CMK (cell line): ENCODE results near the gene FAM163A.
"Not testable (repeated sequence)": the region's sequence is repeated elsewhere in the genome, so short reads cannot be mapped to it uniquely, and the experiment has no call there.

Experiments
- DNase-seq: peaks from one replicate; pipeline ENCODE4 v3.0.0-alpha.2; 2010; ENCODE audit warnings: low read depth

The FAM163A gene

DNA sequence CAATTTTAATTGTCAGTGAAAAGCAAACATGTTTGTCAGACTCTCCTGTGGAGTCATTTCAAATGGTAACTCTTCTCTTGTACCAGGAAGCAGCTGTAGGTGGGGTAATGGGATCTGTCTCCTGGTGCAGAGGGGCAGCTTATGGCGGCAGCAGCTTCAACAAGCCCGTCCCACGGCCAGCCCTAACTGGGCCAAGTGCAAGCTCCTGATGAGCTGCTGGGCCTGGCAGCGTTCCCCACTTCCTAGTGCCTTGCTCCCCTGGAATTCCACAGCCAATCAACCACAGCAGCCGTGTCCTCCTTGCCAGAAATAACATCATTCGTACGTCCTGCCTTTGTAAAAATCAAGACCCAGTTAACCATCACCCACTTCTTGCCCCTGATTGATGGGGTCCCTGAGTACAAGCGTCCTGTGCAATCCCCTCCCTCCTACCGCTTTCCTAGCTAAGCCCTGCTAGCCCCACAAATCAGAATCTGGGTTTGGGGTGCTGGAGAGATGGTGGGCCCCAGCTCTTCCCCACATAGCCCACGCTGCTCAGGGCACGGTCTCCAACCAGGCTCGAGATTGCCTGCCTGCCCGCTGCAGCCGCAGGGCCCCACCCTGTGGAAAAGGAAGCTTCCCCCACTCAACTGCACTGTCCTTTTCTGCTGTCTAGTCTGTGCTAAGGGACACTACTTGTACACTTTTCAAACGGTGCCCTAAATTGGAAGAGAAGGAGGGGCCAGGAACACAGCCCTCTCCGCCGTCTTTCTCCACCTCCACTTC lies 73.3 kb downstream of the FAM163A start:
- no peak for DNase-seq

DNA sequence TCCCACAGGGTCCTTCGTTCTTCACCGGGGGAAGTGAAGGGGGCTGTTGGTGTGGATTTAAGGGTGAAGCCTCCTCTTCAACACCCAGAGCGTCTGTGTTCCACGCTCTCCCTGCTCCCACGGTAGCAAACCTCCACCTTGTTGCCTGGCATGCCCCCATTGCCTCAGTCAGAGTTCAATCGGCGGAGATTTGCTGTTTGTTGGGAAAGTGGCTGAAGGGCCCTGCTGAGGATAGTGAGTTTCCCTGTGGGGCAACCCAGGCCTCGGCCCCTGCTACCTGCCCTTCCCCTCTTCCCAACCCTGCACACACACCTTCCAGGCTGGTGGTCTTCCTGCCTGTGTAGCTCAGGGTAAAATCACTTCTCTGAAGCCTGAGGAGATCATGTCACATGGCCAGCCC lies 74.0 kb downstream of the FAM163A start:
- DNase-seq = no peak

DNA sequence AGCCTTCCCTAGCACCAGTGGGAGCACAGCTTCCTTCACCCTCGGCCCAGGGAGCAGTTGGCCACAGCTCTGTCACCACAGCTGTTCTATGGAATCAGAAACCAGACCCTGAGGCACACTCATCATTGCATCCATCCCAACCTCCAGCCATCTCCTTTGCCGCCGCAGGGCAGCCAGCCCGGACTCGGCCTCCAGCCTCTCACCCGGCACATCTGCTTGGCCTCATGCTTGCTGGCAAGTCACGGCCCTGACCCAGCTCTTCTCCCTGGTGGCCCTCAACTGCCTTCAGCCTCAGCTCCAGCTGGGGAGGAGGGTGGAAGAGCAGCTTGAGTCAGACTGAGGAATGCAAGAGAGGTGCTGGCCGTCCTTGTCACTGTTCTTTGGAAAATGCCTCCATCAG lies 74.7 kb downstream of the FAM163A start:
- DNase-seq = no peak

DNA sequence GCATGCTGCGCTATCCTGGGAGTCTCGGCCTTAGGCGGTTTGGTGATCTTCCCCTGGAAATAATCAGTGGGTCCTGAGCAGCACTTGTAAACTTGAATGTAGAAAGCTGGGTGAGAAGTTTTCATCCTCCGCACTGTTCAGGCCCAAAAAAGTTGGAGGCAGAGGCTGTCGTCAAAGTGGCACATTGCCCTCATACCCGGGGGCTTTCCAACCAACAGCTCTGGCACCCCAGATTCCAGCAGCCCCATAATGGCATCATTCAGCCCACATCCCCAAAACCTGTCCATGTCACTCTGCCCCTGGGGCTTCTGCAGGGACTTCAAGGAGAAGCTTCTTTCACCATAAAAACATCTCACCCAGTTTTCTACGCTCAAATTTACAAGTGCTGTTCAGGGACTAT lies 75.2 kb downstream of the FAM163A start:
- no peak for DNase-seq

DNA sequence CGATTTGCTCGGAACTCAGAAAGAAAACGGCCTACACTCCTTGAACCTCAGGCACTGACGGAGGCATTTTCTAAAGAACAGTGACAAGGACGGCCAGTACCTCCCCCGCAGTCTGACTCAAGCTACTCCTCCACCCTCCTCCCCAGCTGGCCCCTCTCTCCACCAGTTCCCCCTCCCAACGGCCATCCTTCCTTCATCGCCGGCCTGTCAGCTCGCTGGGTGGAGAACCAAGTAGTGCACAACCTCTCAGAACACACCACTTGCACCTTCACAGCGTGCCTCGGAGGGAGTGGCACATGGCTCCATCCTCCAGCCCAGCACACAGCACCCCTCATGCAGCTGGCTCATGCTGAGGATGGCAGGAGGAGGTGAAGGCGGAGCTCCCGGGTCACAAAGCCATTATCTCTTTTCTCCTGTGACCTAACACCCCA lies 75.7 kb downstream of the FAM163A start:
- no peak for DNase-seq

DNA sequence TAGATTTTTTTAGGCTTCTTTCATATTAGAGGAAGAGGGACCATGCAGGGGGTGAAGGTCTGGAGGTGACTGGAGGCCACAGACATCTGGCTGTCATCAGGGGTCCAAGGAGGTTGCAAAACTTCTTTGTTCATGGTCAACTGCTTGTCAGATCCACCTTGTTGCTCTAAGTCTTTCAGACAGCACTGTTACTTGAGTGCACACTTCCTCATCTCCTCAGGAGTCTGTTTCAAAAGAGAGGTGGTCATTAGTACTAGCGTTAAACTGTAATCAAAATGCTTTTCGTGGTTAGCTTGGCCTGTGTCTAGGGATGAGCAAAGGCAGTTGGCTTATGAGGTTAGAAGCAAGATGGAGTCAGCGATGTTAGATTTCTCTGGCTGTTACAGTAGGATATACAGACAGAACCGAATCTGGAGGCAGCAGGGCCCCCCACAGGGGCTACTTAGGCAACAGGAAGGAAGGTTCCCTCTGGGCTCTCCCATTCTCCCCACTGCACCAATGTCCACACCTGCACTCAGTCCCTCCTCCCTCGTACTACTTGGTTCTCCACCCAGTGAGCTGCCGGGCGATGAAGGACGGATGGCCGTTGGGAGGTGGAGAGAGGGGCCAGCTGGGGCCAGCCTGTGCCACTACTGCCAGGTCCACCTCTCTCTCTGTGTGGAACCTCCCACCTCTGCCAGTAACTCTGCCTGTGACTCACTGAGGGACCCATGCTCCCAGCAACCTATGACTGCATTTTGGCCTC lies 77.3 kb downstream of the FAM163A start:
- DNase-seq = no peak

DNA sequence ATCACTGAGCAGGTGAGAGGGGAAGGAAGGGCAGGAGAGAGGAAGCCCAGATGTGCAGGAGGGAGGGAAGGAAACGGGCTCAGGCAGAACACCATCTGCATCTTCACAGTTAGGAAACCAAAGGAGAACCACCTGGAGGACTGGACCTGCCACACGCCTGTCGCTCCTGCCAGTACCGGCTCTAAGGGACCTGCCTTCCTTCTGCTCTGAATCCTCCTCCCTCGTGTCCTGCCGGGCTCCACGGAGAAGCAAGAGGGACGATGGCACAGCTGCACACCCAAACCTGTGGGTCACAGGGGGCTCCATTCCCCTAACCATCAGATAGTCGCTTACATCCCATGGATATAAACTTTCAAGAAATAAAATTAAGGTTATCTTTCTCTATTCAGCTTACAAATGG lies 78.4 kb downstream of the FAM163A start:
- no peak for DNase-seq

DNA sequence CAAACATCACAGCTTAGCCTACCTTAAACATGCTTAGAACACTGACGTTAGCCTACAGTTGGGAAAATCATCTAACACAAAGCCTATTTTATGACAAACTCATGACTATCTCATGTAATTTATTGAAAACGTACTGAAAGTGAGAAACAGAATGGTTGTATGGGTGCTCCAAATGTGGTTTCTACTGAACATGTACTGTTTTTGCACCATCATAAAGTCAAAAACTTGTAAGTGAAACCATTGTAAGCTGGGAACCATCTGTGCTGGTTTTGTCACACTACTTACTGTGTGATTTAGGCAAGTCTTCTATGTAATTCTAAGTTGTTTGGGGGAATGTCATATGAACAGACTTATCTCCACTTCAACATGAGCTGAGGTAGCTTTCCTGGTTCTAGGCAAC lies 79.0 kb downstream of the FAM163A start:
- DNase-seq = no peak

DNA sequence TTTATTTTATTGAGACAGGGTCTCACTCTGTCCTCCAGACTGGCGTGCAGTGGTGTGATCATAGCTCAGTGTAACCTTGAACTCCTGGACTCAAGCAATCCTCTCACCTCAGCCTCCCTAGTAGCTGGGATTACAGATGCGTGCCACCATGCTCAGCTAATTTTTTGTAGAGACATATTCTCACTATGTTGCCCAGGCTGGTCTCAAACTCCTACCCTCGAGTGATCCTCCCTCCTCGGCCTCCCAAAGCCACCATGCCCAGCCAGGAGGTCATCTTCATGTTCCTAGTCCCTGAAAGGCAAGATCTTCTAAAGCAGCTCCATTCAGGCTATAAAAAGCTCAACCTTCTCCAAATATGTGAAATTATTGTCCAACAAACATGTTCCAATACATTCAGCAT lies 80.6 kb downstream of the FAM163A start:
- DNase-seq = no peak

DNA sequence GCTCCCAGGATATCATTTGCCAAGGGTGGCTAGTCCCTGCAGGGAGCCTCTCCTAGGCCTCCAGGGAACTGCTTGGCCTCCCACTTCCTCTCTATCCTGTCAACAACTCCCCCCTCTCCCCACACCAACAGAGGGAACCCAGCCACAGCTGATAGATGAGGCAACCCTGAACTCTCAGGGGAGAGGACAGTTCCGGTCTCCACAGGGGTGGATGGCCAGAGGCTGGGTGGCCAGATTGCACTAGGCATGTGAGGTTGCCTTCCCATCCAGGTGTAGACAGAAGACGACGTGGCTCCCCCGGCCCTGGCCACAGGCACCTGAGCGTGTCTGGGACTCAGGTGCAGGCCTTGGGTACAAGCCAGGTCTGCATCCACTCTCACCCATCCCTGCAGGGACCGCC lies 81.2 kb downstream of the FAM163A start:
- DNase-seq = no peak

DNA sequence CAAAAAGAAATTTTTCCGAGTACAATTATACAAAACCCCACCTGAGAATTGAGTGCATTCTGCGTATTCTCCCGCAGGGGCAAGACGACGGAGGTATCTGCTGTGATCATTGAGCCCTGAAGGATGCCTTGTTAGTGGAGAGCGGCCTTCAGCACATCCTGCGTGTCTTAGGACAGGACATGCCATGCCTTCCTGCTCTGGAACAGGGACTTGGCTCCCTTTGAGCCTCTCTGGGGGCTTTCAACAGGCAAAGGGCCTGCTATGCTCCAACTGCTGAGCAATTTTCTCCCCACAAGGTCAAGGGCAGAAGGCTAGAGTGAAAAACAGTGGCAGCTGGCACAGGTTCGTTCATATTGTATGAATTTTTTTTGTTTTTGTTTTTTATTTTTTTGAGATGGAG lies 82.1 kb downstream of the FAM163A start:
- no peak for DNase-seq

DNA sequence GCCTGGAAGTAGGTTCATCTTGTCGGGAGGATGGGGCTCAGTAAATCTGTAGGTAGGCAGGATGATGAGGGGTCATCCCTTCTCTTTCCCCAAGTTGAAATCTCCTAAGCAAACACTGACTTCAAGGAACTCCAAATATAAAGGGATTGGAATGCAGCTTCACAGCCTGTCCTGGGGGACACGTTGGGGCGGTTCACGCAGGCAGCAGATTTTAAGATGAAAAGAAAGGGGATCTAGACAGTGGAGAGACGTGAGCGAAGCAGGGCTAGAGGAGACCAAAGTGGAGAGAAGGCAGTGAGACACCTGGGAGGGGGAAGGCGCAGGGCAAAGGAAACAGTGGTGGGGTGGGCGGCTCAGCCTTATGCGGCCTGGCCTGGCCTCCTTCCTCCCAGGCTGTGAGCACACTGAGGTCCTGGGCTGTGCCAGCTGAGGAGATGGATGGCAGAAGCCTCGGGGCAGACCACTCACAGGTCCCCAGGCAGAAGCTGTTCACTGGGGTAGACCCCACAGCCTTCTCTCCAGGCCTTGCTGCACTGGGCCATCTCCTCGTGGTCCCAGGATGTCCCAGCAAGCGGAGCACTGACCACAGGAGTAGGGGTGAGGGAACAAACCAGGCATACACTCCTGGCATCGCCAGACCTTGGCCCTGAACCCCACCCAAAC lies 82.8 kb downstream of the FAM163A start:
- no peak for DNase-seq

DNA sequence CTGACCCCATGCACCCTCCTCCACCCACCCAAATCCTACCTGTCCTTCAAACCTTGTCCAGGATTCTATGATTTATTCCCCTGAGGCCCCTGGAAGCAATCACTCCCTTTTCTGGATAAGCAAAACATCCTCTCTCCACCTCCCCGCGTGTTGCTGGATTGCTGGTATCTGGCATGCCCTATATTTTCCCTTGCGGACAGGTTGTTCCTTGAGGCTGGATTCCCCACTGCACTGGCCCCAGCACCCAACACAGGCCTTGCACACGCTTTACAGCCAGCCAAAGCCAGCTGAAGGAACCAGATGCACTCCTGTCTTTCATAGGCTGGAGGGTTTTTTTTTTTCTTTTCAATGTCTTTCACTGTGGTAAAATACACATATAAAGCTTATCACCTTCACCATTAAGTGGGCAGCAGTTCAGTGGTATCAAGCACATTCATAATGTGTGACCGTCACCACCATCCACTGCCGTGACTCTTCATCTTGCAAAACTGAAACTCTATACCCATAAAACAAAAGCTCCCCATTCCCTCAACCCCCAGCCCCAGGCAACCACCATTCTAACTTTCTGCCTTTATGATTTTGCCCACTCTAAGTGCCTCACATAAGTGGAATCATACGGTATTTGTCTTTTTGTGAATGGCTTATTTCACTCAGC lies 83.7 kb downstream of the FAM163A start:
- no peak for DNase-seq

DNA sequence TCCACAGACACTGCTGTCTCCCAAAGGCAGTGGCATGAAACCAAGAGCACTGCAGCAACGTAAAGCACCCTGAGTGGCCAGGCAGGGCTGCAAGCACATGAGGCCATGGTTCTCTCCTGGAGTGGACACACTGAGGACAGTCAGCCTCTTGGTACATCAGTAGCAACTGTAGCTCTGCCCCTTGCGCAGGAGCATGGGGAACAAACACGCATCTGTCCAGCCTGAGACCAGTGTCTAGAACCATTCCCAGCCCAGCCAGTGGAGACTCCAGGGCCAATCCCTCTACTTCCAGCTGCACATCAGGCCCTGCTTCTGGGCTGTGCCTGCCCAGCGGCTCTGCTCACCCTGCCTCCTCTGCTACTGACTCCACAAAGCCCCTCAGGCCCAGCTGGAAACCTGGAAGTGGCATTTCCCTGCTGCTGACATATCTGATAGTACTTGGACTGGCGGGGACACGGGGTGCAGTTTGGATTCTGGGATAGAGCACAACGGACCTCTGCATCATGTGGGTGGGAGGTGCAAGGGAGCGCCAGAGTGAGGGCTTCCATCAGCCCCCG lies 85.5 kb downstream of the FAM163A start:
- no peak for DNase-seq

DNA sequence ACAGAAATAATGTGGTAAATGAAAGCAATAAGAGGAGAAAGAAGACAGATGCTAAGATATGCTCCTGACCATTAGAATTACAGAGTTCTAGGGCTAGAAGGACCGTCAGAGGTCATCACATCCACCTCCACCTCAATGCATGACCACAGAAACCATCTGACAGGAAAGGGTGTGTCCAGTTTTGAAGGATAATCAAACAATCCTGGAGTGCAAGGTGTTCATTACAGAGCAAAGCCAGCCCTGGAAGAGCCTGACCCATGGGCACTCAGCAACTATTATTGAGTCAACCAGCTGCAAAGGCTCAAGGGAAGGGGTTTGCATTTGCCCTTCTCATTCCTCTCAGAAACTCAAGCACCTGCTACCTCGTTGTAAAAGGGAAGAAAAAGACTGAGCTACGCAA lies 88.1 kb downstream of the FAM163A start:
- no peak for DNase-seq

DNA sequence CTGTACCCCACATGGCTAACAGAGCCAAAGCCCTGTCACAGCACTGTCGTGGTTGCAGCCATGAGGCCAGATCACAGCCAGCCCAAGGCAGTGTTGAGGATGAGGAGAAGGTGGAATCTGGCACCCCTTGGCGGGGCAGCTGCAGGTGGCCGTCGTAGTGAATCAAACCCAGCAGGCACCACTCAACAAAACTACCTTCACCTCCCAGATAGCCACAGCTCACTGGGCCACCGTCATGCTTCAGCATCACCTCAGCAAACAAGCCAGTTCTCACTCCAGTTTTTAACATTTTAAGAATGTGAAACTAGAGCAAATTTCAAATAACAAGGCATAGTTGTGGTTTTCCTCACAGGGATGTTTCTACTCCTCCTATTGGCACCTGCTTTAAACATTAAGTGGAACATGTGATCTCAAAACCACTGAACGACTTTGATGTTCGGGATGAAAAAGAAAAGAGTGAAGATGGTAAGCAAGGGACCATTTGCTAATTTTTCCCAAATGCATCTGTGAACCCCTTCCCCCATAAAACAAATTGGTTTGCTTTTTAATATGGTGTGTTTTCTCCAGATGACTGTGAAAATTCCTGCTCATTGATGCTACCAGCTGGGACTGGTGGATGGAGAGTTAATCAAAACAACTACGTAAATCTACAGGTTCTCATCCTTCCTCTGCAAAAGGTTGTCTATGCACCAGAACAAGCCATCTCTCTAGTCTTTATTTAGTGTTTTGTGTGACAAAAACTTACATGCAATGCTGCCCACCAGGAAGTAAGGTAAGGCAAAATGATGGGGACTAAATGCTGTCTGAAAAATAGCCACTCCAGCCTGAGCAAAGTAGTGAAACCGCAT lies 89.0 kb downstream of the FAM163A start:
- DNase-seq = no peak

DNA sequence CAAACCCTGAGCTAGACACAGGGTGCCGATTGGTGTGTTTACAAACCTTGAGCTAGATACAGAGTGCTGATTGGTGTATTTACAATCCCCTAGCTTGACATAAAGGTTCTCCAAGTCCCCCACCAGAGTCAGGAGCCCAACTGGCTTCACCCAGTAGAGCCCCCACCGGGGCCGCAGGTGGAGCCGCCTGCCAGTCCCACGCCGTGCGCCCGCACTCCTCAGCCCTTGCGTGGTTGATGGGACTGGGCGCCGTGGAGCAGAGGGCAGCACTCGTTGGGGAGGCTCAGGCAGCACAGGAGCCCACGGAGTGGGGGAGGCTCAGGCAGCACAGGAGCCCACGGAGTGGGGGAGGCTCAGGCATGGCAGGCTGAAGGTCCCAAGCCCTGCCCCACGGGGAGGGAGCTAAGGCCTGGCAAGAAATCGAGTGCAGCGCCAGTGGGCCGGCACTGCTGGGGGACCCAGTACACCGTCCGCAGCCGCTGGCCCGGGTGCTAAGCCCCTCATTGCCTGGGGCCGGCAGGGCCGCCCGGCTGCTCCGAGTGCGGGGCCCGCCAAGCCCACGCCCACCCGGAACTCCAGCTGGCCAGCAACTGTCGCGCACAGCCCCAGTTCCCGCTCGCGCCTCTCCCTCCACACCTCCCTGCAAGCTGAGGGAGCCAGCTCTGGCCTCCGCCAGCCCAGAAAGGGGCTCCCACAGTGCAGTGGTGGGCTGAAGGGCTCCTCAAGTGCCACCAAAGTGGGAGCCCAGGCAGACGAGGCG lies 93.8 kb downstream of the FAM163A start:
- not testable (repeated sequence) for DNase-seq

DNA sequence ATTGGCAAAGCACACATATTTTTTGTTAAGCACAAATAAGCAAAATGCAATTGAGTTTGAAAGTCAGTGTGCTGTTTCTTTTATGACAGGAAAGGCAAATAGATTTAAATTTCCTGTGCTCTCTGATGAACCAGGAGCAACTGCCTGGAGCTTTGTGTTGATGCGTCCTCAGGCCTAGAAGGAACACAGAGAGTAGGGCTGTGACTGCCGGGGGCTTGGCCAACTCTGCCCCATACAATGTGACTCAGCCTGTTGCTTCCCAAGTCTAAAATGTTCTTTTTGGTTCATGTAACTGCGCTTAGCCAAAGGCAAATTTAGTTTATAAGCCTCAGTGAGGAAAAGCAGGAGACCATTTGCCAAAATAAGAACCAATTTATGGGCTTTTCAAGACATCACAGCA lies 97.0 kb downstream of the FAM163A start:
- DNase-seq = no peak

DNA sequence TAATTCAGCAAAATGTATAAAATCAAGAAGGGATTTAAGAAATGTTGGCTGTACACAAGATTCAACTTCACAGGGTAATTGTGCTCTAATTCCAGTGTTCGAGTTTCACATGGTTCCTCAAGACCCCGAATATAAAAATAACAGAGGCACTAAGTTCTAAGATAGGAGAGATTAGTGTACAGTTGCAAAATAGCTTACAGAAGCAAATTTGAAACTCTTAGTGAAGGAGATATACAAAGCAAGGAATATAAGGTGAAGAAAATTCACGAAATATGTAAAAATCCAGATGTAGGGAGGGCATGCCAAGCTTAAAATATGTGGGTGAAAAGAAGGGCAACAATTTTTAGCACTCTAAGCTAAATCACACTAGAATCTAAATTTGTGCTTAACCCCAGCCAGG lies 105.1 kb downstream of the FAM163A start:
- DNase-seq = no peak

DNA sequence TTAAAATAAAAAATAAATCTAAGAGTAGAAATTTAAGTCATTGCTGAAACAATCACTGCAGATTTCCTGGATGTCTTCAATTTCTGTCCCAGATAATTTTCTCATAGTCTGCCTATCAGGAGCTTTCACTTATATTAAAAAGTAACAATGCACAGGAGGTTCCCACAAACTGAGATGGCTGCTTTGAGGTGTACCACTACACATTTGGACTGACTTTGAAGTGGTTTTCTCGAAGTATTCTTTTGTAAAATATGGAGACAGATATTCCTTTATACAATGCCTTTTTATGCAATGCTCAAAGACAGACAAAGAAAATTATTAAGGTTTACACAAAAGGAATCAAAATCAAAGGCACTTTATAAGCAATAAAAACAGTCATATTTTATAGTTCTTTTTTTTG lies 110.0 kb downstream of the FAM163A start:
- DNase-seq = no peak

DNA sequence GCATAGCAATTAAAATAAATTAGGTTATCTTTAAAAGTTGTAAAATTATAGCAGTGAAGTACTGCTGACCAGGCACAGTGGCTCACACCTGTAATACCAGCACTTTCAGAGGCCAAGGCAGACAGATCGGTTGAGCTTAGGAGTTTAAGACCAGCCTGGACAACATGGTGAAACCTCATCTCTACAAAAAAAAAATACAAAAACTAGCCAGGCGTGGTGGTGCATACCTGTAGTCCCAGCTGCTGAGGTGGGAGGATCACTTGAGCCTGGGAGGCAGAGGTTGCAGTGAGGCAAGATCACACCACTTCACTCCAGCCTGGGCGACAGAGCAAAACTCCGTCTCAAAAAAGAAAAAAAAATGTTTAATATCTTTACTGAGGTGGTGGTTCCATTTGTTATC lies 112.7 kb downstream of the FAM163A start:
- DNase-seq = not testable (repeated sequence)
